GM18909 (cell line): ENCODE results near the gene ARL3.

Experiments
- ATAC-seq: cut with Tn5 transposase; IDR thresholded peaks from one replicate; pipeline ENCODE4 v1.9.1; 2021; ENCODE audit warnings: mild to moderate bottlenecking; ENCODE audit not compliant: unreplicated experiment, poor library complexity

The ARL3 gene

GRCh38 chr10:102627291-102627735 lies 86.9 kb downstream of the ARL3 start:
- ATAC-seq = no peak

DNA sequence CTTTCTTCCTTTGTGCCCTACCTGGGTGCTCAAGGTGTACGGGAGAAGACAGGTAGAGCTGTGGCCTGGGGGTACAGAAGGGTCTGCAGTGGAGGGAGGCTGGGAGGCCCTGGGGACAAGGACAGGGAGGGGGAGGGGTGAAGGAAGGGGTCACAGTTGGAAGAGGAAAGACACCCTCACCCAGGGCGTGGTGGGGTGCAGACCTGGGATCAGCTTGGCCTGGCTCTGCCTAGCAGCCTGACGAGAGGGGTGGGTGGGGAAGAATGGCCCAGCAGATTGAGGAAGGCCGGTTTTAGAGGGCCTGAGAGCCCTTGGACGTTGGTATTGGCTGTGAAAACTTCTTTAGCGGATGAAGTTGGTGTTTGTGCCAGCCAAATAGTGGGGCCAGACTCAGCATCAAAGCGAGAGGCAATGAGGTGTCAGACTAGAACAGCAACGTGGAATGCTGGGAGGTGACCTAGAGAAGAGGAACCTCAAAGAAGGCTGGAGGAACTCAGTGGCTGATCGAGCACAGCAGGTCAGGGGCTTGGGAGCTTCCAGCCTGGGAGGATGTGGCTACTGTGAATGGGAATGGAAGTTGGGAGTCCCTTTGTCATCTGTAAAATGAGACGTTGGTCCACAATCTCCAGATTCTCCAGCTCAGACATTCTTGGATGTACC lies 88.0 kb downstream of the ARL3 start:
- no peak for ATAC-seq

DNA sequence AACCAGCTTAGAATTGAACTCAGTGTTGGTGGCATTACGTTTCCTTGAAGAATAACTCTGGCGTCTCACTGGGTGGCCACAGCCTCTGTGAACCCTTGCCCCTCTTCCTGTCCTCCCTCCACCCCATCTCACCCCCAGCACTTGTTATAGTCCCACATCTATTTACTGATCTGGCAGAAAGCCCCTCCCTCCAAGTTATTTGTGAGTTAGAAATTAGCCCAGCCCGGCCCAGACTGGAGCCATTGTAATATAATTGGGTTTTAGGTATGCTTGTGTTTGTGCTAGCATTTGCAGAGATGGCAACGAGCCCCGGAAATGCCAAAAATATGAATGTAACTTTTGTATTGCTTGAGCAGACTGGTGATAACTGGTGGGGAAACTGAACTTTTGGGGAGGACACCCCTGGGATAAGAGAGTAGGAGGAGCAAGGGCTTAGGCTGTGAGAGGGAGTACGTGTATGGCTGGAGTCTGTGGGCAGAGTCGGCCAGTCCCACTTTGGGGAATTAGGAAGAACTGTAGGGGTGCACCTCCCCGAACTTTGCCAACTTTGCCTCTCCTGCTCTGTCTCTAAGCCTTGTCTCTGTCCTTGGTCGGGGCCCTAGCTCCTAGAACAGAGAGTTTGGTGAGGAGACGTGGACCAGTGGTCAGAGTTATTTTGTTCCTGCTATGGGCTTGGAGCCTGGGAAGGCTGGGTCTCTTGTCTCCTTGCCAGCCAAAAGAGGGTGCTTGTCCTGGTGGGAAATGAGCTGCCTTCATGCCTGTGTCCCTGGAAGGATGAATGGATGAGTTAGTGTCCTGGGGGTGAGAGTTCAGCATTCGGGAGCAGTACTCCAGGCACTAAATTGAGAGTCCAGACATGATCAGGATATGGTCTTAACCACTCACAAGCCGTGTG lies 89.2 kb downstream of the ARL3 start:
- no peak for ATAC-seq

DNA sequence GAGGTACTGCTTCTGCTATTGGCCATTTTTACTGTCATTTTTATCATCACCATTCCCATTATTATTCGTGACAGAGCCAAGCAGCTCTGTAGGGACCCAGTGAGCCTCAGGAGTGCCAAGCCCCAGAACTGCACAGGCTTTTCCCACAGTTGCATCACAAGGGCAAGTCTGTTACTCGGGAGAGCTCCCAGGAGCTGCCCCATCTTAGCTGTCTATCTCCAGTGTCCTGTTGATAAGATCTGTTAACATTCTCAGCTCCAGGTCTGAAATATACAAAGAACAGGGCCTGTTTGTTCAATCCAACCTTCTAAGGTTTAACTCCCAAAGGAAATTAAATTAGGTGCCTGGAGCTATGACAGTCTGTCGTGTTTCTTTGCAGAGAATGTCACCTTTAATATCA lies 90.1 kb downstream of the ARL3 start:
- no peak for ATAC-seq
